Left ventricle myocardium inferior (tissue), 1 donor: ENCODE results near the gene ARHGAP42. TPM values are rescaled to one million over a fixed set of nuclear protein-coding genes. Genes with fewer than 3 reads are reported as not detected.

Source experiments
- DNase-seq: peaks from one replicate; pipeline ENCODE4 v3.0.0-alpha.2; 2020
- H3K27ac ChIP-seq: fragments of 200-600 bp; replicated peaks from 2 replicates; pipeline ENCODE4 v1.8.0; 2021
- H3K27me3 ChIP-seq: fragments of 200-600 bp; 2 replicates; pipeline ENCODE4 v1.8.0; 2021; ENCODE audit warnings: low read depth
- H3K36me3 ChIP-seq: fragments of 200-600 bp; 2 replicates; pipeline ENCODE4 v1.8.0; 2021
- H3K4me1 ChIP-seq: fragments of 200-600 bp; 2 replicates; pipeline ENCODE4 v1.8.0; 2021
- H3K4me3 ChIP-seq: fragments of 200-600 bp; 2 replicates; pipeline ENCODE4 v1.8.0; 2021; ENCODE audit warnings: mild to moderate bottlenecking, moderate library complexity
- H3K9me3 ChIP-seq: fragments of 200-600 bp; replicated peaks from 2 replicates; pipeline ENCODE4 v1.8.0; 2021
- CTCF ChIP-seq: fragments of 200-600 bp; IDR thresholded peaks from 2 replicates; pipeline ENCODE4 v1.8.0; 2021; ENCODE audit warnings: antibody characterized with exemption, mild to moderate bottlenecking, borderline replicate concordance
- intact Hi-C: fragments of 100-400 bp; cut with micrococcal nuclease; formaldehyde crosslinking; loops from one replicate; pipeline ENCODE4 v1.11.0; 2022
- total RNA-seq: library from RNA; stranded (reverse); fragmentation: NEBNext Ultra II Directional; extraction: Animal tissue kit (Norgen Biotek cat#: 25700); gene quantifications from one replicate; pipeline ENCODE4 v1.2.1, GENCODE V29; 2021
- donor health status: DM: no; HTN: yes; CAD: no; lungs with severe emphysema.

Gene ARHGAP42
- total RNA-seq, 1 donor from 2014 or later, result 11.1 TPM

DNA sequence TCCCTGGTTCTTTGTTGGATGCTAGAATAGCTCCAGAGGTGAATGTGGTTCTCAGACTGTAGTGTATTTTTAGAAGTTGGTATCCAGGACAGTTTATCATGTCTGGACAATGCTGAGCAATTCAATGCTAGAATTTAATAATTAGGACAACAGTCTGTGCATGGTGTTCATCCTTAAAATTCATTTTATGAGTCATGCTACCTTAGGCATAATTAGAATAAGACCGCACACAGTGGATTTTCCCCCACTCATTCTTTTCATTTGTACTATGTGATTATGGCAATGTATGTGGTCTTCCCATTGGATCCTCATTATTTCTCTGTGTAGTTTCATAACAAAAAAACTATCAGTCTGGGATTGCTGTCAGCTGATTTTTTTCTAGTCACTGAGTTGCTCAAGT is 196.7 kb downstream of the ARHGAP42 start:
- no peak overlapping the region for H3K4me3 ChIP-seq
- H3K36me3 ChIP-seq, result no peaks in the 10 kb centered on the region
- H3K27me3 ChIP-seq, result no peaks in the 10 kb centered on the region
- H3K4me1 ChIP-seq, result peaks cover 7% of the 10 kb centered on the region
- TF ChIP-seq CTCF, result no peak
- no peaks in the 10 kb centered on the region for H3K9me3 ChIP-seq
- intact Hi-C loops, result no loop called here
- DNase-seq, result no peak
- no peak overlapping the region for H3K27ac ChIP-seq

GRCh38 chr11:100887659-100888058 is 200.6 kb downstream of the ARHGAP42 start:
- Histone ChIP-seq H3K36me3 (no peaks in the 10 kb centered on the region), H3K4me3 (no peak overlapping the region), H3K4me1 (peaks cover 18% of the 10 kb centered on the region), H3K27me3 (no peaks in the 10 kb centered on the region), H3K27ac (no peak overlapping the region), H3K9me3 (no peaks in the 10 kb centered on the region)
- no peak for TF ChIP-seq CTCF
- no peak for DNase-seq
- intact Hi-C loops, result no loop called here

GRCh38 chr11:100888836-100889235 is 201.7 kb downstream of the ARHGAP42 start:
- Histone ChIP-seq H3K27me3 (no peaks in the 10 kb centered on the region), H3K4me1 (peaks cover 13% of the 10 kb centered on the region), H3K4me3 (no peak overlapping the region), H3K27ac (no peak overlapping the region), H3K9me3 (no peaks in the 10 kb centered on the region), H3K36me3 (no peaks in the 10 kb centered on the region)
- intact Hi-C loops, result no loop called here
- TF ChIP-seq CTCF, result no peak
- no peak for DNase-seq

- Histone ChIP-seq H3K27ac (no peak overlapping the region), H3K9me3 (no peaks in the 10 kb centered on the region), H3K27me3 (no peaks in the 10 kb centered on the region), H3K4me1 (peaks cover 11% of the 10 kb centered on the region), H3K36me3 (no peaks in the 10 kb centered on the region), H3K4me3 (no peak overlapping the region)
- DNase-seq, result no peak
- intact Hi-C loops, result no loop called here
- TF ChIP-seq CTCF, result no peak
Measured at GRCh38 chr11:100889758-100890157, 202.7 kb downstream of the ARHGAP42 start.

GRCh38 chr11:100890789-100891188 is 203.7 kb downstream of the ARHGAP42 start:
- H3K4me3 ChIP-seq, result no peak overlapping the region
- H3K27me3 ChIP-seq, result no peaks in the 10 kb centered on the region
- intact Hi-C loops, result no loop called here
- no peaks in the 10 kb centered on the region for H3K9me3 ChIP-seq
- DNase-seq, result no peak
- peaks cover 11% of the 10 kb centered on the region for H3K4me1 ChIP-seq
- no peaks in the 10 kb centered on the region for H3K36me3 ChIP-seq
- TF ChIP-seq CTCF, result no peak
- no peak overlapping the region for H3K27ac ChIP-seq

GRCh38 chr11:100892886-100893285 is 205.8 kb downstream of the ARHGAP42 start:
- Histone ChIP-seq H3K9me3 (no peaks in the 10 kb centered on the region), H3K27ac (no peak overlapping the region), H3K4me3 (no peak overlapping the region), H3K4me1 (peaks cover 11% of the 10 kb centered on the region), H3K27me3 (no peaks in the 10 kb centered on the region), H3K36me3 (no peaks in the 10 kb centered on the region)
- DNase-seq, result no peak
- intact Hi-C loops, result no loop called here
- TF ChIP-seq CTCF, result no peak
